PFSK-1 (cell line): ENCODE measurements around the gene METTL1.

ENCODE experiments used
- FOXP2 ChIP-seq: optimal IDR thresholded peaks from 2 replicates; pipeline ENCODE3; 2011; ENCODE audit warnings: borderline replicate concordance, control low read depth, inconsistent platforms; ENCODE audit not compliant: insufficient read depth; ENCODE audit errors: extremely low read length, extremely low read depth
- POLR2AphosphoS5 ChIP-seq: IDR thresholded peaks from 2 replicates; pipeline ENCODE4 v1.6.1; 2012; ENCODE audit warnings: low read depth, mild to moderate bottlenecking, control low read depth, low read length, moderate library complexity
- SIN3A ChIP-seq: IDR thresholded peaks from 2 replicates; pipeline ENCODE4 v1.6.1; 2012; ENCODE audit warnings: mild to moderate bottlenecking, low read length, moderate library complexity, borderline replicate concordance; ENCODE audit not compliant: insufficient read depth
- TAF1 ChIP-seq: IDR thresholded peaks from 2 replicates; pipeline ENCODE4 v1.6.1; 2012; ENCODE audit warnings: low read length, control low read depth, borderline replicate concordance; ENCODE audit not compliant: insufficient read depth
- TF ChIP-seq, protein P1 (sequence below), 2 experiments: IDR thresholded peaks; 2 replicates each; pipeline versions ENCODE4 v1.6.1 to v1.8.0; 2011 to 2012; ENCODE audit warnings: low read depth in 2 of 2, low read length in 2 of 2, control low read depth in 1 of 2, inconsistent platforms in 1 of 2, mild to moderate bottlenecking in 1 of 2, moderate library complexity in 1 of 2; ENCODE audit not compliant: insufficient read depth in 1 of 2

Gene METTL1

GRCh38 chr12:57744777-57745484 lies 27.0 kb downstream of the METTL1 start, which contains the start of gene TSPAN31:
TSPAN31 (plus strand) TSS chr12:57745039; CDS start chr12:57745155, 116 bp downstream.
- peak; percentile 68 for TF ChIP-seq POLR2AphosphoS5
- TF ChIP-seq FOXP2 = no peak
- TF ChIP-seq TAF1 = peak; percentile 42; the same call in 1 of the 2 replicates

DNA sequence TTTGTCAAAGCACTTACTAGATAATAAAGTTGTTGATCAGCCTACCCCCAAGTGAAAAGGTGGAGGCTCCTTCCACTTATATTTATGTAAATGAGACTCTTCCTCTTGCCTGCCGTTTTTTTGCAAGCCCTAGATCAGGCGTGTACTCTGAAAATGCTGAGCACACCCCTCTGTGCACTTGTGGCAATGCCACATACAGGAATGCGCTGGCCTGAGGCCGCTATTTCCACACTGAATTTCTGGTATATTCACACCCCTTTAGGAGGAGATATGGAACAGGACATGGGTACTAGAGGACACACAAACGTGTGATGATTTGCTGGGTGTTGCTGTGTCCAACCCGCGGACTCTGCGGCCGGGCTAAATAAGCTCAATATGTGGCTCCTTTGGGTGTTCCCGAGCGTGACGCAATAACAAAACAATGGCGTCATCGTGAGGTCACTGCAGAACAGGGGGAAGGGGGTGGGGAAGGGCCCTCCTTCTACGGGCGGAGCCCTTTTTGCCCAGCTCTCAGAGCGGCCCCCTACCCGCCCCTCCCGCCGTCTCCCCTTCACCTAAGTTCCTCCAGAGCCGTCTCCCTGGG lies 27.6 kb downstream of the METTL1 start:
- TF ChIP-seq, protein P1, sequence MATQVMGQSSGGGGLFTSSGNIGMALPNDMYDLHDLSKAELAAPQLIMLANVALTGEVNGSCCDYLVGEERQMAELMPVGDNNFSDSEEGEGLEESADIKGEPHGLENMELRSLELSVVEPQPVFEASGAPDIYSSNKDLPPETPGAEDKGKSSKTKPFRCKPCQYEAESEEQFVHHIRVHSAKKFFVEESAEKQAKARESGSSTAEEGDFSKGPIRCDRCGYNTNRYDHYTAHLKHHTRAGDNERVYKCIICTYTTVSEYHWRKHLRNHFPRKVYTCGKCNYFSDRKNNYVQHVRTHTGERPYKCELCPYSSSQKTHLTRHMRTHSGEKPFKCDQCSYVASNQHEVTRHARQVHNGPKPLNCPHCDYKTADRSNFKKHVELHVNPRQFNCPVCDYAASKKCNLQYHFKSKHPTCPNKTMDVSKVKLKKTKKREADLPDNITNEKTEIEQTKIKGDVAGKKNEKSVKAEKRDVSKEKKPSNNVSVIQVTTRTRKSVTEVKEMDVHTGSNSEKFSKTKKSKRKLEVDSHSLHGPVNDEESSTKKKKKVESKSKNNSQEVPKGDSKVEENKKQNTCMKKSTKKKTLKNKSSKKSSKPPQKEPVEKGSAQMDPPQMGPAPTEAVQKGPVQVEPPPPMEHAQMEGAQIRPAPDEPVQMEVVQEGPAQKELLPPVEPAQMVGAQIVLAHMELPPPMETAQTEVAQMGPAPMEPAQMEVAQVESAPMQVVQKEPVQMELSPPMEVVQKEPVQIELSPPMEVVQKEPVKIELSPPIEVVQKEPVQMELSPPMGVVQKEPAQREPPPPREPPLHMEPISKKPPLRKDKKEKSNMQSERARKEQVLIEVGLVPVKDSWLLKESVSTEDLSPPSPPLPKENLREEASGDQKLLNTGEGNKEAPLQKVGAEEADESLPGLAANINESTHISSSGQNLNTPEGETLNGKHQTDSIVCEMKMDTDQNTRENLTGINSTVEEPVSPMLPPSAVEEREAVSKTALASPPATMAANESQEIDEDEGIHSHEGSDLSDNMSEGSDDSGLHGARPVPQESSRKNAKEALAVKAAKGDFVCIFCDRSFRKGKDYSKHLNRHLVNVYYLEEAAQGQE (IDR thresholded peaks at IDR 0.05; ENCODE audit: insufficient read depth in 1 of 2, low read depth in 2 of 2, low read length in 2 of 2) = no peak
- no peak for TF ChIP-seq SIN3A
- no peak for TF ChIP-seq TAF1
- no peak for TF ChIP-seq FOXP2
- TF ChIP-seq POLR2AphosphoS5 = no peak

DNA sequence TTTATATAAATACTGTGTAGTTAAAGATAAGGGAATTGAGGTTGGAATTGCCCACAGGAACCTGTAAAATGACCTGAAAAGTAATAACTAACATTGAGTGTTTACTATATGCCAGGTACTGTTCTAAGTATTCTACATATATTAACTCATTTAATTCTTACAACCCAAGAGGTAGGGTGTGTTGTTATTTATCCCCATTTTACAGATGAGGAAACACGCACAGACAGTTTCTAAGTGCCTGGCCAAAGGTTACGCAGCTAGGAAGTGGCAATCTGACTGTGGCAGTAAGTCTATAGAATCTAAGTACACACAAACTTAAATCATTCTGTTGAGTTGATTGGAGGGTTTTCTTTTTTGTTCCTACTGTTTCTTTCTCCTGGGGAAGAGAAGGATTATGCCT lies 28.1 kb downstream of the METTL1 start:
- TF ChIP-seq FOXP2 (no peak), POLR2AphosphoS5 (no peak), SIN3A (no peak)
- TF ChIP-seq, protein P1 (IDR thresholded peaks at IDR 0.05; ENCODE audit: insufficient read depth in 1 of 2, low read depth in 2 of 2, low read length in 2 of 2) = no peak

GRCh38 chr12:57741844-57742738 lies 29.8 kb downstream of the METTL1 start:
- no peak for TF ChIP-seq FOXP2
- TF ChIP-seq TAF1 = no peak
- no peak for TF ChIP-seq SIN3A
- TF ChIP-seq, protein P1 (IDR thresholded peaks at IDR 0.05; ENCODE audit: insufficient read depth in 1 of 2, low read depth in 2 of 2, low read length in 2 of 2) = no peak
- TF ChIP-seq POLR2AphosphoS5 = no peak

DNA sequence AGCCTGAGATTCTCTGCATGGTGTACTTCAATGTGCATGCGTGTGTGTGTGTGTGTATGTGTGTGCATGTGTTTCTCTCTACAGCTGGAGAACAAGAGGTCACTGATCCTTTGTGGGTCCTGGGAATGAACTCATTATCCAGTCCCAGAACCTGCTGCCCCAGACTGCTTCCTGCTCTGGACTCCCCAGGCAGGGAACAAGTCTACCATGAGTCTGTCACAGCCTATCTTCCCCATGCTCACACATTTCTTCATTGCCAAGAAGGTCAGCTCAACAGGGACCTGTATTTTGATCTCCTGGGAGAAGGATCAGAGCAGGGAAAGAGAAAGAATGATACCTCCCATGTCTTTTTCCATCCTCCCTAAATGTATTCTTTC lies 30.5 kb downstream of the METTL1 start:
- TF ChIP-seq SIN3A = no peak
- TF ChIP-seq, protein P1 (IDR thresholded peaks at IDR 0.05; ENCODE audit: insufficient read depth in 1 of 2, low read depth in 2 of 2, low read length in 2 of 2) = no peak
- no peak for TF ChIP-seq POLR2AphosphoS5
- no peak for TF ChIP-seq FOXP2
- no peak for TF ChIP-seq TAF1
